ENCODE results near the gene CENPS.
"Not testable (repeated sequence)": the region's sequence is repeated elsewhere in the genome, so short reads cannot be mapped to it uniquely, and the experiment has no call there.

Gene CENPS

GRCh38 chr1:10456661-10457060 lies 26.4 kb downstream of the CENPS start:
- no peak for DNase-seq

- not testable (repeated sequence) for DNase-seq
Observed at GRCh38 chr1:10457462-10457861, 27.2 kb downstream of the CENPS start.

GRCh38 chr1:10457875-10458274 lies 27.6 kb downstream of the CENPS start:
- DNase-seq, result no peak

GRCh38 chr1:10459184-10459583 lies 29.0 kb downstream of the CENPS start:
- no peak for DNase-seq

- DNase-seq, result no peak
Observed at GRCh38 chr1:10467078-10467477, 36.8 kb downstream of the CENPS start.

GRCh38 chr1:10470043-10470442 lies 39.8 kb downstream of the CENPS start:
- DNase-seq, result no peak

GRCh38 chr1:10471411-10472219 lies 41.4 kb downstream of the CENPS start:
- no peak for DNase-seq

GRCh38 chr1:10472220-10473144 lies 42.2 kb downstream of the CENPS start, which contains the start of gene DFFA:
Gene DFFA (minus strand): TSS chr1:10472529. CDS start chr1:10472458, 71 bp downstream.
- peak; percentile 90 for DNase-seq

GRCh38 chr1:10473145-10473765 lies 43.0 kb downstream of the CENPS start:
- DNase-seq, result no peak

GRCh38 chr1:10474309-10474612 lies 44.0 kb downstream of the CENPS start:
- DNase-seq, result not testable (repeated sequence)

GRCh38 chr1:10474613-10475507 lies 44.6 kb downstream of the CENPS start, which contains the start of gene PEX14:
Gene PEX14 (plus strand): TSS chr1:10474950. CDS start chr1:10474967, 17 bp downstream.
- DNase-seq, result peak; percentile 83

- DNase-seq, result no peak
Observed at GRCh38 chr1:10475510-10475909, 45.3 kb downstream of the CENPS start.

- no peak for DNase-seq
Observed at GRCh38 chr1:10479296-10479695, 49.1 kb downstream of the CENPS start.

GRCh38 chr1:10480614-10481013 lies 50.4 kb downstream of the CENPS start:
- DNase-seq, result no peak

GRCh38 chr1:10484521-10484920 lies 54.3 kb downstream of the CENPS start:
- no peak for DNase-seq

GRCh38 chr1:10489291-10490055 lies 59.2 kb downstream of the CENPS start:
- DNase-seq, result no peak

GRCh38 chr1:10490286-10490970 lies 60.2 kb downstream of the CENPS start:
- no peak for DNase-seq

Measured in GDM1 (cell line).